Germinal center (tissue), 1 donor: Measurements from ENCODE around the gene CTIF.
"Not testable (repeated sequence)": the region's sequence is repeated elsewhere in the genome, so short reads cannot be mapped to it uniquely, and the experiment has no call there.

Experiments
- DNase-seq: peaks from one replicate; pipeline ENCODE4 v3.0.0; 2012; ENCODE audit warnings: mixed read lengths, low spot score

CTIF gene

GRCh38 chr18:48803951-48804855 is 265.4 kb downstream of the CTIF start:
- no peak for DNase-seq

GRCh38 chr18:48804856-48805610 is 266.2 kb downstream of the CTIF start:
- DNase-seq = no peak

GRCh38 chr18:48805826-48806535 is 267.1 kb downstream of the CTIF start:
- no peak for DNase-seq

GRCh38 chr18:48806551-48807261 is 267.9 kb downstream of the CTIF start:
- DNase-seq = no peak

- DNase-seq = no peak
Observed at GRCh38 chr18:48808476-48808875, 269.6 kb downstream of the CTIF start.

GRCh38 chr18:48809365-48809764 is 270.5 kb downstream of the CTIF start:
- no peak for DNase-seq

GRCh38 chr18:48810805-48811204 is 272.0 kb downstream of the CTIF start:
- DNase-seq = no peak

GRCh38 chr18:48811401-48811800 is 272.6 kb downstream of the CTIF start:
- no peak for DNase-seq

- DNase-seq = not testable (repeated sequence)
Observed at GRCh38 chr18:48811977-48812451, 273.2 kb downstream of the CTIF start.

GRCh38 chr18:48813321-48813720 is 274.5 kb downstream of the CTIF start:
- DNase-seq = no peak

- no peak for DNase-seq
Observed at GRCh38 chr18:48813833-48814489, 275.1 kb downstream of the CTIF start.

GRCh38 chr18:48814490-48815178 is 275.8 kb downstream of the CTIF start:
- no peak for DNase-seq

GRCh38 chr18:48815179-48815515 is 276.3 kb downstream of the CTIF start:
- DNase-seq = no peak

- no peak for DNase-seq
Observed at GRCh38 chr18:48815581-48816324, 276.9 kb downstream of the CTIF start.

- no peak for DNase-seq
Observed at GRCh38 chr18:48816554-48816953, 277.7 kb downstream of the CTIF start.

GRCh38 chr18:48817021-48817461 is 278.2 kb downstream of the CTIF start:
- no peak for DNase-seq

- DNase-seq = no peak
Observed at GRCh38 chr18:48818329-48819254, 279.8 kb downstream of the CTIF start.

- no peak for DNase-seq
Observed at GRCh38 chr18:48819276-48819675, 280.4 kb downstream of the CTIF start.
